HG02970 (cell line): ENCODE data around the gene MCRIP1.

ENCODE experiments used
- ATAC-seq: cut with Tn5 transposase; IDR thresholded peaks from one replicate; pipeline ENCODE4 v1.9.1; 2021; ENCODE audit warnings: mild to moderate bottlenecking, moderate library complexity, moderate number of reproducible peaks; ENCODE audit not compliant: unreplicated experiment, low FRiP score

Gene MCRIP1

GRCh38 chr17:81807210-81807719 lies 25.8 kb downstream of the MCRIP1 start:
- no peak for ATAC-seq

GRCh38 chr17:81806461-81807209 lies 26.5 kb downstream of the MCRIP1 start:
- no peak for ATAC-seq

GRCh38 chr17:81805707-81806460 lies 27.2 kb downstream of the MCRIP1 start:
- no peak for ATAC-seq

GRCh38 chr17:81804559-81805399 lies 28.3 kb downstream of the MCRIP1 start:
- ATAC-seq, result no peak

- ATAC-seq, result no peak
These were observed 29.1 kb downstream of the MCRIP1 start, which contains the start of gene GCGR for GRCh38 chr17:81803728-81804558. Gene GCGR (plus strand): TSS chr17:81804150. CDS start chr17:81809019, 4,869 bp downstream.

GRCh38 chr17:81802856-81803643 lies 30.0 kb downstream of the MCRIP1 start:
- no peak for ATAC-seq

GRCh38 chr17:81802048-81802758 lies 30.9 kb downstream of the MCRIP1 start:
- ATAC-seq, result no peak

- no peak for ATAC-seq
These were observed 31.8 kb downstream of the MCRIP1 start for GRCh38 chr17:81801327-81801726.

- no peak for ATAC-seq
These were observed 38.6 kb downstream of the MCRIP1 start for GRCh38 chr17:81794509-81794908.

GRCh38 chr17:81794074-81794476 lies 39.0 kb downstream of the MCRIP1 start:
- no peak for ATAC-seq

GRCh38 chr17:81792675-81793615 lies 40.1 kb downstream of the MCRIP1 start:
- no peak for ATAC-seq
